Upper lobe of left lung (tissue), 4 donors: Measurements from ENCODE around the gene PCNX2.

Experiments
- EP300 ChIP-seq, 4 donors: sonication (generic); formaldehyde crosslinking; IDR thresholded peaks; one replicate each; pipeline ENCODE4 v1.5.1; 2017; ENCODE audit warnings: antibody characterized with exemption in 4 of 4, control low read depth in 2 of 4
- TF ChIP-seq, protein P1 (sequence below), 6 experiments: fragments of 450-650 bp in 4 of 6; fragments of 200-600 bp in 2 of 6; sonication (generic) in 2 of 6; IDR thresholded peaks; one replicate each; pipeline ENCODE4 v1.5.1; 2016 to 2019; ENCODE audit warnings: antibody characterized with exemption in 6 of 6

DNA sequence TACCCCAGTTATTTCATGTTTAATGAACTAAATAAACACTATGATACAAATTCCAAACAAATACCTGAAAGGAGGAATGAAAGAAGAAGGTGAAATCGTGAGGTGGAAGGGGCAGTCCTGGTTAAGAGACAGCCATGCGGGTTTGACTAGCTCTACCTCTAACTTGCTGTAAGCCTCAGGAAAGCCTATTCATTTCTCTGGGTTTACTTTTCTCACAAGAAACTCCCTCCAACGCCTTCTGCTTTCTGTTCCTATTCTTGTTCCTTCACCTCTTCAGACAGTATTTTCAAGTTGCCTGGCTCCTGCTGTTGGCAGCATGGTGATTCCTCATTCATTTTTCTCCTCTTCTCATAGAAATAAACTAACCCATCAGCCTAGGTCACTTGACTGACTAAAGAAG, 252.7 kb downstream of the PCNX2 start:
- TF ChIP-seq, protein P1, sequence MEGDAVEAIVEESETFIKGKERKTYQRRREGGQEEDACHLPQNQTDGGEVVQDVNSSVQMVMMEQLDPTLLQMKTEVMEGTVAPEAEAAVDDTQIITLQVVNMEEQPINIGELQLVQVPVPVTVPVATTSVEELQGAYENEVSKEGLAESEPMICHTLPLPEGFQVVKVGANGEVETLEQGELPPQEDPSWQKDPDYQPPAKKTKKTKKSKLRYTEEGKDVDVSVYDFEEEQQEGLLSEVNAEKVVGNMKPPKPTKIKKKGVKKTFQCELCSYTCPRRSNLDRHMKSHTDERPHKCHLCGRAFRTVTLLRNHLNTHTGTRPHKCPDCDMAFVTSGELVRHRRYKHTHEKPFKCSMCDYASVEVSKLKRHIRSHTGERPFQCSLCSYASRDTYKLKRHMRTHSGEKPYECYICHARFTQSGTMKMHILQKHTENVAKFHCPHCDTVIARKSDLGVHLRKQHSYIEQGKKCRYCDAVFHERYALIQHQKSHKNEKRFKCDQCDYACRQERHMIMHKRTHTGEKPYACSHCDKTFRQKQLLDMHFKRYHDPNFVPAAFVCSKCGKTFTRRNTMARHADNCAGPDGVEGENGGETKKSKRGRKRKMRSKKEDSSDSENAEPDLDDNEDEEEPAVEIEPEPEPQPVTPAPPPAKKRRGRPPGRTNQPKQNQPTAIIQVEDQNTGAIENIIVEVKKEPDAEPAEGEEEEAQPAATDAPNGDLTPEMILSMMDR (IDR thresholded peaks at IDR 0.05), result no peak
- TF ChIP-seq EP300 (IDR thresholded peaks at IDR 0.05), result no peak
